ENCODE results near the gene TRPC1. TPM values are rescaled to one million over a fixed set of nuclear protein-coding genes. Genes with fewer than 3 reads are reported as not detected.
A peak's percentile ranks its signal among the peaks of the same experiment; 100 is the strongest.
"Not testable (repeated sequence)": the region's sequence is repeated elsewhere in the genome, so short reads cannot be mapped to it uniquely, and the experiment has no call there.

The TRPC1 gene
- total RNA-seq = 0.66 and 1.1 TPM in 2 replicates

DNA sequence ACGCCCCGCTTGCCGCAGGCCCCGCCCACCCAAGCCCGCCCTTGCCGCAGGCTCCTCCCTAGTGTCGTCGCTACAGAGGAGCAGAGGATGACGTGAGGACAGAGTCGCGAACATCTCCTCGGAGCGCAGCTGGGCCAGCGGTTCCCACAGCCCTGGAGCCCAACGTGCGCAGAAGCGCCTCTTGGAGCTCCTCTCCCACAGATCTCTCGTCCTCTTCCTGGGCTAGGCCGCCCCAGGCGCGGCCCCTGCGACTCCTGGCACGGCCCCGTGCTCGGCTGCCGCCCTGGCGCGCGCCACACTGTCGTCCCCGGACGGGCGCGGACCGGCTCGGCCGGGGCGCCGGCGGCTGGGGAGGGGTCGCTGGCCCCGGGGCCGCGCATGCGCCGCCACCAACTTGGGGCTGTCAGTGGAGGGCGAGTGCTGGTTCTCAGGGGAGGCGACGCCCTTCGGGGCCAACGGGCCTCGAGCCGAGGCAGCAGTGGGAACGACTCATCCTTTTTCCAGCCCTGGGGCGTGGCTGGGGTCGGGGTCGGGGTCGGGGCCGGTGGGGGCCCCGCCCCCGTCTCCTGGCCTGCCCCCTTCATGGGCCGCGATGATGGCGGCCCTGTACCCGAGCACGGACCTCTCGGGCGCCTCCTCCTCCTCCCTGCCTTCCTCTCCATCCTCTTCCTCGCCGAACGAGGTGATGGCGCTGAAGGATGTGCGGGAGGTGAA is at the start of gene TRPC1:
Gene TRPC1 (plus strand): TSS at position 67 of the 714 bp plus-strand sequence. CDS start 526 bp downstream, at position 593.
- H3K4me1 Mint-ChIP-seq (ENCODE audit: low read depth) = peaks cover 4% of the 10 kb centered on the region
- H3K27ac Mint-ChIP-seq = peak within 1 kb of the TSS; percentile 83
- peak within 1 kb of the TSS; percentile 86 for H3K4me3 Mint-ChIP-seq
- peaks cover 2% of the 10 kb centered on the region for H3K36me3 Mint-ChIP-seq (ENCODE audit: low read depth)
- peaks cover 50% of the 10 kb centered on the region for H3K27me3 Mint-ChIP-seq (ENCODE audit: insufficient read depth)
- peak; percentile 73 for DNase-seq (ENCODE audit: low spot score)
- intact Hi-C loops (cut with micrococcal nuclease) = loop anchor here (1.0 to 10.0 kb wide), 10 partner anchors 128 to 1247 kb away; partner anchors contain the start of genes ATP1B3, ATR, DIPK2A and GK5
- H3K9me3 Mint-ChIP-seq = no peaks in the 10 kb centered on the region

DNA sequence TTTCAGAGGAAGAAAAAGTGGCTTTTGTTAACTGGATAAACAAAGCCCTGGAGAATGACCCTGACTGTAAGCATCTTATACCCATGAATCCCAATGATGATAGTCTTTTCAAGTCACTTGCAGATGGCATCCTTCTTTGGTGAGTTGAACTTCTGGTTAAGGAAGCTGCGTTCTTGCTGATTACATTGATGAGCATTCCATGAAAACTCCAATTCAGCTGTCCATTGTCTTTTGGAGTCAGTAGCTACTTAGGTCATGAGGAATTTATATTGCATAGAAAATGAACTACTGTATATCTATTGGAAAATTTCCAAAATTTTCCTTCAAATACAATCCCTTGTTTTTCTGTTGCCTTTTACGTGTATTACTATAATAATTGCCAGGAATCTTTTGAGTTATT is 47.7 kb upstream of the TRPC1 start:
- Mint-ChIP-seq H3K9me3 (no peaks in the 10 kb centered on the region), H3K4me3 (no peak overlapping the region), H3K27me3 (ENCODE audit: insufficient read depth) (no peaks in the 10 kb centered on the region), H3K27ac (no peak overlapping the region), H3K4me1 (ENCODE audit: low read depth) (no peaks in the 10 kb centered on the region), H3K36me3 (ENCODE audit: low read depth) (peaks cover 2% of the 10 kb centered on the region)
- DNase-seq (ENCODE audit: low spot score) = no peak
- intact Hi-C loops (cut with micrococcal nuclease) = no loop called here

DNA sequence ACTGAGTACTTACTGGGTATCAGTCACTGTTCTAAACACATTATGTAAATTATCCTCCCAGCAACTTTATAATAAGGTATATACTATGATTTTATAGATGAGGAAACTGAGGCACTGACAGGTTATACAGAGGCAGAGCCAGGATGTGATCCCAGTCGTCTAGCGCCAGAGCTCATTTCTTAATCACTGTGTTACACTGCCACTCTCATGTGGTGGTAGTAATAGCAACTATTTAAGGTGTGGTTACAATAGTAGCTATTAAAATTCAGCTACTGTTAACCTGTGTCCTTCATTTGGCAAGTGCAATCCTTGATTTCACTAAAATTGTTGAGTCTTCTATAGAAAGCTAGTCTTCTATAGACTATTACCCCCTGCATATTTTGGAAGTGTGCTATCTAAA is 43.1 kb upstream of the TRPC1 start:
- Mint-ChIP-seq H3K36me3 (ENCODE audit: low read depth) (peaks cover 2% of the 10 kb centered on the region), H3K27ac (no peak overlapping the region), H3K27me3 (ENCODE audit: insufficient read depth) (no peaks in the 10 kb centered on the region), H3K9me3 (no peaks in the 10 kb centered on the region), H3K4me3 (no peak overlapping the region), H3K4me1 (ENCODE audit: low read depth) (no peaks in the 10 kb centered on the region)
- intact Hi-C loops (cut with micrococcal nuclease) = no loop called here
- DNase-seq (ENCODE audit: low spot score) = no peak

DNA sequence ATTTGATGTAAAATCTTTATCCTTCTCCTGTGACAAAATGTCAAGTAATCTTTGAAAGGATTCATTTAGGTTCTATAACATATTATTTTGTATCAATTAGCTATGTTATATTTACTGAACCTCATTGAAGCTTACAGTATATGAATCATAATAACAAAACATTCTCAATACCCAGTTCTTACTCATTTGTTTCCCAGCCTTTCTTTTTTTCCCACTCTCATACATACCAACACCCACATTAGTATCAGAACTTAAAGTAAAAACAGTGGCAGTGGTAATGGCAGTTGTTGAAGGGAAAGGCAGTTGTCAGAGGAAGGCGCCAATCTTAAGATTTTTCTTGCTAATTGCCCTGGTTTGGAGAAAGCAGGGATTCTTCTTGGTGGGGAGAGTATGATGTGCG is 33.2 kb upstream of the TRPC1 start:
- Mint-ChIP-seq H3K9me3 (no peaks in the 10 kb centered on the region), H3K4me3 (no peak overlapping the region), H3K27ac (no peak overlapping the region), H3K36me3 (ENCODE audit: low read depth) (peaks cover 1% of the 10 kb centered on the region), H3K4me1 (ENCODE audit: low read depth) (no peaks in the 10 kb centered on the region), H3K27me3 (ENCODE audit: insufficient read depth) (no peaks in the 10 kb centered on the region)
- intact Hi-C loops (cut with micrococcal nuclease) = no loop called here
- DNase-seq (ENCODE audit: low spot score) = no peak

DNA sequence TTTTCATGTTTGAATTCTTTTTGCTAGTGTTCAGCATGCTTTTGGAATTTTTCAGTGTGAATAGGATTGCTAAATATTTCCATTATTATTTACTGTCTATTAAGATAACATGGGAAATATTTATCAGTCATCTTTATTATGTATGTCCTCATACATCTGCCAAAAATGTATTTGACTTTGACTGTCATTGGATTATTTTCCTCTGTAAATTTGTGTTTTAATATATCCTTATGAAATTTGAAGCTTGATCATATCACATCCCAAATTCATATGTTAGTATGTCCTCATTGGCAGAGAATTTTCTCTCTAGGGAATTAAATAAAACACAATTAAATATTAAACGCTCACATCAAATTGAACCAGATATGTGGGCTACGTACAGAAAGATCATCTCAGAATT is 32.3 kb upstream of the TRPC1 start:
- Mint-ChIP-seq H3K4me3 (no peak overlapping the region), H3K27me3 (ENCODE audit: insufficient read depth) (no peaks in the 10 kb centered on the region), H3K36me3 (ENCODE audit: low read depth) (peaks cover 1% of the 10 kb centered on the region), H3K9me3 (no peaks in the 10 kb centered on the region), H3K4me1 (ENCODE audit: low read depth) (no peaks in the 10 kb centered on the region), H3K27ac (no peak overlapping the region)
- no peak for DNase-seq (ENCODE audit: low spot score)
- intact Hi-C loops (cut with micrococcal nuclease) = no loop called here

DNA sequence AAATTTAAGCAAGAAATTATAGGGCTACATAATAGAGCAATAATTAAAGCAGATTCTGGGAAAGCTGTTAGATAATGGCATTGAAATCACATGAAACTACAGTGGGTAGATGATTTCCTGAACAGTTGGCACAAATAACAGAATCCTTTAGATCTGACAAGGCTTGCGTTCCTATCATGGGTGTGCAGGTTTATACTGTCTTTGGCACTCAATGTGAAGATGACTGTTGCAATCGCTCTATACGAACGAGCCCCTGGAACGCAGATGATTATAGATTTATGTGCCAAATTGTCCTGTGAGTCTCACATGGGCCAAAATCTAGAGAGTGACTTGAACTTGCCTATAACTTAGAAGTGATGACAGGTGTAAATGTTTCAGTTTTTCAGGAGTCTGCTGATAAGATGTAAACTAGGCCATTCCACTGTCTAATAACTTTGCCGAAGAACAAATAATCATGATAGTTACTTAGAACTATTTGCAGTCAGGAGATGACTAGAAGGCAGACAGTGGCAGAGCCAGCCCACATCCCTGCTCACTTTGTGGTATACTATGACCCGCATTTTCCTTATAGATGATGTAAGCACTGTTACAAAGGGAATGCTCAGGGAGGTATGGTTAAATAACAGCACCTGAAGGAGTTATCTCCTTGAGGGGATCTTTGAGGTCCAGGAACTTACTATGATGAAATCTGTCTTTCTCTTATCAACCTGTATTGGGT is 30.5 kb upstream of the TRPC1 start:
- no peaks in the 10 kb centered on the region for H3K4me1 Mint-ChIP-seq (ENCODE audit: low read depth)
- no peaks in the 10 kb centered on the region for H3K9me3 Mint-ChIP-seq
- no peak overlapping the region for H3K4me3 Mint-ChIP-seq
- intact Hi-C loops (cut with micrococcal nuclease) = no loop called here
- H3K27ac Mint-ChIP-seq = no peak overlapping the region
- DNase-seq (ENCODE audit: low spot score) = no peak
- peaks cover 1% of the 10 kb centered on the region for H3K36me3 Mint-ChIP-seq (ENCODE audit: low read depth)
- no peaks in the 10 kb centered on the region for H3K27me3 Mint-ChIP-seq (ENCODE audit: insufficient read depth)

DNA sequence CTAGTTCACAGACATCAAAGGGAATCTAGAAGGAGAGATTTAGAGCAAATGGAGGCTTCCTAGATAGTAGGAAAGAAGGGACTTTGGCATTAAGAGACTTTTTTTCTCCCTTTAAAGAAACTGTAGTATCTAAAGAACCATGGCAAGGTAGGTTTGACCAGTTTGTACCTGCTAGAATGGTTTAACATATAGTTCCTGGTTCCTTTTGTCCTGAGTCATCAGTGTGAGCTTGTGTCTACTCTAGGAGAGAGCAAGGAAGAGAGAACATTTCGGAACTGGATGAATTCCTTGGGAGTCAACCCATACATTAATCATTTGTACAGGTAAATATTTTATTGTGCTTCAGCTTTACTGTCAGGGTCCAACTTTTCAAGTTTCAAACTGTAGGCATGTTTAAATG is 29.6 kb upstream of the TRPC1 start:
- H3K36me3 Mint-ChIP-seq (ENCODE audit: low read depth) = peaks cover 1% of the 10 kb centered on the region
- no peak for DNase-seq (ENCODE audit: low spot score)
- no peak overlapping the region for H3K27ac Mint-ChIP-seq
- H3K9me3 Mint-ChIP-seq = no peaks in the 10 kb centered on the region
- H3K27me3 Mint-ChIP-seq (ENCODE audit: insufficient read depth) = no peaks in the 10 kb centered on the region
- no peaks in the 10 kb centered on the region for H3K4me1 Mint-ChIP-seq (ENCODE audit: low read depth)
- intact Hi-C loops (cut with micrococcal nuclease) = no loop called here
- H3K4me3 Mint-ChIP-seq = no peak overlapping the region

DNA sequence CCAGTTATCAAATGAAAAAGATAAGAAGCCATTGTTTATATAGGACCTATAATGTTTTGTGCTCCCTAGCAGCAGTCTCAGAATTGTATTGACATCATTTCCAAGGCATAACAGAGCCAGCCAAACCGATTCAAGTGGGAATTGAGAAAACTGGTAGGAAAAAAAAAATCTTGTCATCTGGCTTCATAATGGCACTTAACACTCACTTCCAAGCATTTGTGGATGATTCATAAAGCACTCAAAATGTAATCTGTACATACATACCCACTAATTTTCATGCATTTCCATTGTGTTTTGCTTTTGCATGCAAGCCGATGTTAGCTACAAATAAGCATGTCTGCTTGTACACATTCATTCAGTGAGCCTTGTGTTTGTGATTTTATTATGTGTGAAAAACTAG is 18.6 kb upstream of the TRPC1 start:
- Mint-ChIP-seq H3K36me3 (ENCODE audit: low read depth) (no peaks in the 10 kb centered on the region), H3K27ac (no peak overlapping the region)
- intact Hi-C loops (cut with micrococcal nuclease) = no loop called here

DNA sequence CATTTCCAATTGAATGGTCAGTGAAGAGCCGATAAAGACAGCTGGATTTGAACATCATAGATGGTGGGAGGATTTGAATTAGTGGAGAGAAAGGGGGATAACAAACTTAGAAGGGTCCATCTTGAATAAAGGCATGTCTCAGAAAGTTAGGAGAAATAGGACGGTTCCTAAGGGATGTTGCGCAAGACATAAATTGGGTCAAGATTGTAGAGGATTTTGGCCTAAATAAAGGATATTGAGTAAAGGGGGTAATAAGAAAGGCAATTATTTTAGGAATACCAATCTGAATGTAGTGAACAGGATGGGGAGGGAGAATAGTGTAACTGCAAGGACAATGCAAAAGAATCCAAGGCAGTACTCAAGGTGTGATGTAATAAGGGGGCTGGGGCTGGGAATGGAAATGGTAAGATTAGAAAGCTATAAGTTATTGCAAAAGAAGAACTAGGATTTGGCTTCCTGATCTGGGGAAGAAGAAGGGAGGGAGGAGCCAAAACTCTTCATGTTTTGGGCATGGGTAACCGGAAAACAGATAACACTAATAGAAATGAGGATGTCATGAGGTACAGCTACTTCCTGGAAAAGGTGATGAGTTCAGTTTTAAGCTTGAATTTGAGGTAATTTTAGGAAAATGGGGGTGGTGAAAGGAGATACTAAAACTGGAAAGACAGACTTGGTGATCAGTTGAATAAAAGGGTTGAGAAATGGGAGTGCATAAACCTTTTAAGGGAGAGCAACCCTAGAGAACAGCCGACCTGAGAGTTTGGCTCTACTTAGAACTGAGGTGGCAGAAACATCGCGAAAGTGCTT is 17.3 kb upstream of the TRPC1 start:
- intact Hi-C loops (cut with micrococcal nuclease) = no loop called here
- Mint-ChIP-seq H3K4me3 (no peak overlapping the region), H3K27ac (no peak overlapping the region), H3K36me3 (ENCODE audit: low read depth) (no peaks in the 10 kb centered on the region), H3K27me3 (ENCODE audit: insufficient read depth) (no peaks in the 10 kb centered on the region), H3K4me1 (ENCODE audit: low read depth) (peaks cover 10% of the 10 kb centered on the region), H3K9me3 (no peaks in the 10 kb centered on the region)
- no peak for DNase-seq (ENCODE audit: low spot score)

More for the DNA sequence above, 18.6 kb upstream of the TRPC1 start:
- Mint-ChIP-seq H3K9me3 (no peaks in the 10 kb centered on the region), H3K4me3 (no peak overlapping the region), H3K4me1 (ENCODE audit: low read depth) (peaks cover 10% of the 10 kb centered on the region), H3K27me3 (ENCODE audit: insufficient read depth) (no peaks in the 10 kb centered on the region)
- no peak for DNase-seq (ENCODE audit: low spot score)

DNA sequence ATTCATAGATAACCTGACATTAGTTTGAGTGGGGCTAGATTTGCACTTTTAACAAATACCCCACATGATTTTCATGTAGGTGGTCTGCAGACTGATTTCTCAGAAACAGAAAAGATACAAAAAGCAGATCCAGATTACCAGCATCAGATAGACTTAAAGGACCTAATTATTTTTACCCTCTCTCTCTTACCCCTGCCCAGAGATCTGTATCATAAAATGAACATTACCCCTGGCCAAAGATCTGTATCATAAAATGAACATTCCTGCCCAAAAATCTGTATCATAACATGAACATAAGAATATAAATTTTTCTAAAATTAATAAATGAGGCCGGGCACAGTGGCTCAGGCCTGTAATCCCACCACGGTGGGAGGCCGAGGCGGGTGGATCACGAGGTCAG is 14.6 kb upstream of the TRPC1 start:
- Mint-ChIP-seq H3K9me3 (no peaks in the 10 kb centered on the region), H3K4me3 (no peak overlapping the region), H3K27ac (no peak overlapping the region), H3K36me3 (ENCODE audit: low read depth) (no peaks in the 10 kb centered on the region), H3K27me3 (ENCODE audit: insufficient read depth) (peaks cover 2% of the 10 kb centered on the region), H3K4me1 (ENCODE audit: low read depth) (peaks cover 10% of the 10 kb centered on the region)
- no peak for DNase-seq (ENCODE audit: low spot score)
- intact Hi-C loops (cut with micrococcal nuclease) = no loop called here

DNA sequence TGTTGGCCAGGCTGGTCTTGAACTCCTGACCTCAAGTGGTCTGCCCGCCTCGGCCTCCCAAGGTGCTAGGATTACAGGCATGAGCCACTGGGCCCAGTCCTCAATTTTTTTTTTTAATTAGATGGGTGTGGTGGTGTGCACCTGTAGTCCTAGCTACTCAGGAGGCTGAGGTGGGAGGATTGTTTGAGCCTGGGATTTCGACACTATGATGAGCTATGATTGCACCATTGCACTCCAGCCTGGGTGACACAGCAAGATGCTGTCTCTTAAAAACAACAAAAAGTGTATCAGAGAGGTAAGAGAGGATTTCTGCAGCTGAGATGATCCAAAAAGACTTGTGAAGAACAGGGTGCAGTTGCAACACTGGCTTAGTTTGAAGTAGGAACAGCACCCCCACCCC is 9.0 kb upstream of the TRPC1 start:
- H3K4me3 Mint-ChIP-seq; DNase-seq (ENCODE audit: low spot score); H3K4me1 Mint-ChIP-seq (ENCODE audit: low read depth); H3K9me3 Mint-ChIP-seq; intact Hi-C loops (cut with micrococcal nuclease); H3K27ac Mint-ChIP-seq; H3K36me3 Mint-ChIP-seq (ENCODE audit: low read depth): not testable (repeated sequence)
- H3K27me3 Mint-ChIP-seq (ENCODE audit: insufficient read depth) = peaks cover 31% of the 10 kb centered on the region

DNA sequence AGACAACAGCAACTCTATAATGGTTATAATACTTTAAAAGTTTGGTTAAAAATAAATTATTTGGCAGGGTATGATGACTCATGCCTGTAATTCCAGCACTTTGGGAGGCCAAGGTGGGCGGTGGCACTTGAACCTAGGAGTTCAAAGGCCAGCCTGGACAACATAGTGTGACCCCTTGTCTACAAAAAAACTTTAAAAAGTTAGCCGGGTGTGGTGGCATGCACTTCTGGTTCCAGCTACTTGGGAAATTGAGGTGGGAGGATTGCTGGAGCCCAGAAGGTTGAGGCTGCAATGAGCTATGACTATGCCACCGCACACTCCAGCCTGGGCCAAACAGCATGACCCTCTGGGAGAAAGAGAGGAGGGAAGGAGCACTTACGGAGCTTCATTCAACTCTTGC is 7.7 kb upstream of the TRPC1 start:
- no peaks in the 10 kb centered on the region for H3K4me1 Mint-ChIP-seq (ENCODE audit: low read depth)
- no peaks in the 10 kb centered on the region for H3K9me3 Mint-ChIP-seq
- intact Hi-C loops (cut with micrococcal nuclease) = no loop called here
- no peak overlapping the region for H3K4me3 Mint-ChIP-seq
- no peak for DNase-seq (ENCODE audit: low spot score)
- H3K27ac Mint-ChIP-seq = no peak overlapping the region
- peaks cover 2% of the 10 kb centered on the region for H3K36me3 Mint-ChIP-seq (ENCODE audit: low read depth)
- H3K27me3 Mint-ChIP-seq (ENCODE audit: insufficient read depth) = peaks cover 41% of the 10 kb centered on the region

DNA sequence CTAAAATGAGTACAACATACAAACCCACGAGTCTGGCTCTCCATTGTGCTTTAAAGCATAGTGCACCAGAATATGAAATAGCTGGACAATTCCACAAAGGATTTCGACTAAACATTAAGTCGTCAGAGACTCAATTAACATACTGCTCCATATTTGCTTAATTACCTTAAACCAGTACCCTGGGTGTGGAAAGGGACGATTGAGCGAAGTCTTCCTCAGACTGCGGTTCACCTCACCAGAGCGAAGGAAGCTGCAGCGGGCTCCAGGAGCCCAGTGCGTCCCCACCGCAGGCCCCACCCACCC is 218 bp upstream of the TRPC1 start:
- Mint-ChIP-seq H3K4me3 (peak overlapping the region; percentile 8), H3K27ac (no peak overlapping the region), H3K27me3 (ENCODE audit: insufficient read depth) (peaks cover 55% of the 10 kb centered on the region), H3K36me3 (ENCODE audit: low read depth) (peaks cover 2% of the 10 kb centered on the region), H3K9me3 (no peaks in the 10 kb centered on the region), H3K4me1 (ENCODE audit: low read depth) (peaks cover 4% of the 10 kb centered on the region)
- no peak for DNase-seq (ENCODE audit: low spot score)
- intact Hi-C loops (cut with micrococcal nuclease) = loop anchor here (5.0 to 10.0 kb wide), 5 partner anchors 276 to 989 kb away; partner anchors contain the start of genes ATP1B3, GK5, RNF7 and XRN1

Measured in activated T-helper 1 cell treated with anti-CD3 and anti-CD28 coated beads, Interleukin-12 subunit alpha, Interleukin-12 subunit beta, Interleukin-2, Interleukin-4 antibody, amounts not matched to agents 30 ng/mL and 10 ng/mL and 1 ng/mL, durations not matched to agents 14 hours and 24 hours and 36 hours (primary cell).